RWPE2 (cell line): ENCODE measurements around the gene ACYP1.

ENCODE experiments used
- ATAC-seq: fragments of 200-7000 bp; cut with Tn5 transposase; 3 replicates; pipeline ENCODE4 v1.9.1; 2021; ENCODE audit warnings: low read depth
- DNase-seq: peaks from one replicate; pipeline ENCODE4 v3.0.0-alpha.2; 2020; ENCODE audit warnings: low spot score
- H3K27ac ChIP-seq: fragments of 450-650 bp; 2 replicates; pipeline ENCODE4 v1.5.1; 2017; ENCODE audit warnings: mild to moderate bottlenecking; ENCODE audit not compliant: poor library complexity, severe bottlenecking
- H3K27me3 ChIP-seq: fragments of 250-450 bp; sonication (Bioruptor Pico); 2 replicates; pipeline ENCODE4 v1.5.1; 2021; ENCODE audit warnings: mild to moderate bottlenecking, moderate library complexity; ENCODE audit not compliant: insufficient read depth, poor library complexity, severe bottlenecking
- H3K36me3 ChIP-seq: fragments of 250-450 bp; sonication (Bioruptor Pico); 2 replicates; pipeline ENCODE4 v1.5.1; 2020; ENCODE audit warnings: low read depth, mild to moderate bottlenecking, moderate library complexity
- H3K4me1 ChIP-seq: fragments of 250-450 bp; sonication (Bioruptor Pico); 2 replicates; pipeline ENCODE4 v1.5.1; 2021; ENCODE audit warnings: mild to moderate bottlenecking, moderate library complexity; ENCODE audit not compliant: insufficient read depth, poor library complexity, severe bottlenecking
- H3K4me3 ChIP-seq: fragments of 250-450 bp; sonication (Bioruptor Pico); 2 replicates; pipeline ENCODE4 v1.5.1; 2021; ENCODE audit warnings: mild to moderate bottlenecking, moderate library complexity; ENCODE audit not compliant: severe bottlenecking
- H3K9me3 ChIP-seq: fragments of 250-450 bp; sonication (Bioruptor Pico); 2 replicates; pipeline ENCODE4 v1.5.1; 2021; ENCODE audit warnings: mild to moderate bottlenecking, moderate library complexity; ENCODE audit not compliant: severe bottlenecking
- TF ChIP-seq, protein P1 (sequence below): fragments of 450-650 bp; IDR thresholded peaks from one replicate; pipeline ENCODE4 v1.5.1; 2017; ENCODE audit warnings: mild to moderate bottlenecking, moderate library complexity; ENCODE audit not compliant: poor library complexity, severe bottlenecking

The ACYP1 gene

DNA sequence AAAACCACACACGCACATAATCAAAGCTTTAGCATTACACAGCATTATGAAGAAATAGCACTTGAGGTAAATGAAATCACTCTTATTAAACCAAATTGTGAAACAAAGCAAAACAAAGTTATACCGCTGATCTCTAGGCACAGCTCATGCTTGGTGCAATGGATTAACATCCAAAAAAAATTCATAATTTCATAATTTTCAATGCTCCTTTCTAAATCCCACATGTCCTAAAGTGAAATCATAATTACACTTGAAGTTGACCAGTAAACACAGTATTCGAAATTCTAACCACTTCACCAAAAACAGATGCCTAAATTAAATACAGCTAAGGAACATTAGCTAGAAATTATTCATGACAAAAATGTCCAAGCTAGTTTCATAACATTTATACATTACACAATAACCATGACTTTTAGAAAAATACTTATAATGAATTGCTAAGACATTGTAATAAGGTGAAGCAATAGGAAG, 14.1 kb downstream of the ACYP1 start:
- TF ChIP-seq, protein P1, sequence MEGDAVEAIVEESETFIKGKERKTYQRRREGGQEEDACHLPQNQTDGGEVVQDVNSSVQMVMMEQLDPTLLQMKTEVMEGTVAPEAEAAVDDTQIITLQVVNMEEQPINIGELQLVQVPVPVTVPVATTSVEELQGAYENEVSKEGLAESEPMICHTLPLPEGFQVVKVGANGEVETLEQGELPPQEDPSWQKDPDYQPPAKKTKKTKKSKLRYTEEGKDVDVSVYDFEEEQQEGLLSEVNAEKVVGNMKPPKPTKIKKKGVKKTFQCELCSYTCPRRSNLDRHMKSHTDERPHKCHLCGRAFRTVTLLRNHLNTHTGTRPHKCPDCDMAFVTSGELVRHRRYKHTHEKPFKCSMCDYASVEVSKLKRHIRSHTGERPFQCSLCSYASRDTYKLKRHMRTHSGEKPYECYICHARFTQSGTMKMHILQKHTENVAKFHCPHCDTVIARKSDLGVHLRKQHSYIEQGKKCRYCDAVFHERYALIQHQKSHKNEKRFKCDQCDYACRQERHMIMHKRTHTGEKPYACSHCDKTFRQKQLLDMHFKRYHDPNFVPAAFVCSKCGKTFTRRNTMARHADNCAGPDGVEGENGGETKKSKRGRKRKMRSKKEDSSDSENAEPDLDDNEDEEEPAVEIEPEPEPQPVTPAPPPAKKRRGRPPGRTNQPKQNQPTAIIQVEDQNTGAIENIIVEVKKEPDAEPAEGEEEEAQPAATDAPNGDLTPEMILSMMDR: no peak
- H3K27me3 ChIP-seq: no peaks in the 10 kb centered on the region
- no peaks in the 10 kb centered on the region for H3K9me3 ChIP-seq
- H3K4me3 ChIP-seq: no peak overlapping the region
- H3K36me3 ChIP-seq: peaks cover 37% of the 10 kb centered on the region
- no peak for ATAC-seq
- DNase-seq: no peak
- peaks cover 19% of the 10 kb centered on the region for H3K4me1 ChIP-seq
- no peak overlapping the region for H3K27ac ChIP-seq

DNA sequence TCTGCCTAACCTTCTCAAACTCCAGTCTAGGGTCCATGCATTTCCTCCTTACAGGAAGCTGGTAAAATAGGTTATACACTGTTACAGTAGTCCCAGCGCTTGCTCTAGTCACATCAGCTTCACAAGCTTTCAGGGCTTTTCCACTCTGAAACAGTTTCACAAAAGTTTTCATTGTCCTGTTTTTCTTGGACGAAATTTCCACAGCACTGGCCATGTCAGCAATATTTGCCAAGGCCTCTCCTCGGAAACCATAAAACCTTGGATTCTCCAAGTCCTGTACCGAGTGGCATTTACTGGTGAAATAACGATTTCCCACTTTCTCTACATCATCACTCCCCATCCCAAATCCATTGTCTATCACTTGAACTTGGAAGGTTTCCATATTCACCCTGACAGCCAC, 14.7 kb downstream of the ACYP1 start:
- Histone ChIP-seq H3K4me3 (no peak overlapping the region), H3K27me3 (no peaks in the 10 kb centered on the region), H3K4me1 (peaks cover 20% of the 10 kb centered on the region), H3K36me3 (peaks cover 32% of the 10 kb centered on the region), H3K27ac (no peak overlapping the region), H3K9me3 (no peaks in the 10 kb centered on the region)
- DNase-seq (no peak), ATAC-seq (no peak)
- TF ChIP-seq, protein P1: no peak

DNA sequence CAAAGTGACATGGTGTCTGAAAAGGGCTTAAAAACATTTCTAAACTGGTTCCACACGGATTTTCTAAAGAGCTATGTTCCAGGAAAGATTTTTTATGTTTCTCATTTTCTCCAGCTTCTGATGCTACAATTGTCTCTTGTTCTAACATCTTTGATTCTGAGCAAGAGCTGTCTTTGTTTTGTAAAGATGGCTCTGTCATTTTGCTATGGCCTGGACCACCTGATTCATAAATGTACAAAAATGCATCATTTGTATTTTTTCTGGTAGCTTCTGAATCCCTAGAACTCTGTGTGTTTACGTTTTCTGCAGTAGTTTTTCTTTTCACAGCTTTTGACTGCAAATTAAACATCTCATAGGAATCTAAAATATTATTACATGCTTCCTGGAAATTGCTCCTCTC, 15.7 kb downstream of the ACYP1 start:
- peaks cover 17% of the 10 kb centered on the region for H3K4me1 ChIP-seq
- H3K36me3 ChIP-seq: peaks cover 29% of the 10 kb centered on the region
- no peaks in the 10 kb centered on the region for H3K9me3 ChIP-seq
- no peak for DNase-seq
- no peak overlapping the region for H3K27ac ChIP-seq
- H3K4me3 ChIP-seq: no peak overlapping the region
- TF ChIP-seq, protein P1: no peak
- no peaks in the 10 kb centered on the region for H3K27me3 ChIP-seq
- no peak for ATAC-seq

DNA sequence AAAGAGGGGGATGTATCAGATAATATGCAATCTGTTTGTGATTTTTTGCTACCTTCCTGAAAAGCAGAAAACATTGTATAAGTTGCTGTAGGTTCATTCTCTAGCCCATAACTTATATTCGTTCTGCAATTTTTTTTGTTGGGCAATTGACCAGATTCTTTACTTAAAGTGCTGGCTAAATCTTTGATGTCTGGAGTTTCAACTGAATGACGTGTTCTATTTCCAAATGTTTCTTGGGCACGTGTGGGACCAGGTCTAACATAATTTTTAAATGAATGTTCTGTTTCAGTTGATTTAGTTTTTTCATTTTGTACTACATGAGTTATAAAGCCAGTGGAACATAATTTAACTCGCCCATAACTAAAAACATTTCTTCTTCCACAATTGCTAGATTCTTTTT, 16.3 kb downstream of the ACYP1 start:
- H3K27me3 ChIP-seq: no peaks in the 10 kb centered on the region
- TF ChIP-seq, protein P1: no peak
- H3K27ac ChIP-seq: no peak overlapping the region
- DNase-seq (no peak), ATAC-seq (no peak)
- H3K4me3 ChIP-seq: no peak overlapping the region
- no peaks in the 10 kb centered on the region for H3K9me3 ChIP-seq
- H3K36me3 ChIP-seq: peaks cover 29% of the 10 kb centered on the region
- peaks cover 17% of the 10 kb centered on the region for H3K4me1 ChIP-seq

DNA sequence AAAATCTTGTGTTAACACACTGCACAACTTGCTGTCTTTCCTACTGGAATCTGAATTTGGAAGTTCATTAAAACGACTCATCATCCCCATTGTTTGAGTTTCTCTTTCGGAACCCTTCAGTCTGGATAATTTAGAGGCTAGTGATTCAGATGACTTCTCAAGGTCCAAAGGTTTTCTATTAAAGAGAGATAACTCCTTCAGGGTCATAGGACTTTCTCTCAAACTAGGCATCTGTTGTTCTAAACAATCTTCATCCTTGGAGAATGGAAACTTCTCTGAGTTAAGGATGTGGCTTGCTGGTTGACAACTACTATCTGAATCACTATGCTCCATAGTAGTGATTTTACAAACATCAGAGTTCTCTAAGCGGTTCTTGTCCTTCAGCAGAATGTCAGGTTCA, 16.9 kb downstream of the ACYP1 start:
- H3K27ac ChIP-seq: no peak overlapping the region
- no peaks in the 10 kb centered on the region for H3K9me3 ChIP-seq
- H3K4me1 ChIP-seq: peaks cover 20% of the 10 kb centered on the region
- DNase-seq (no peak), ATAC-seq (no peak)
- H3K27me3 ChIP-seq: no peaks in the 10 kb centered on the region
- H3K36me3 ChIP-seq: peaks cover 28% of the 10 kb centered on the region
- no peak overlapping the region for H3K4me3 ChIP-seq
- TF ChIP-seq, protein P1: no peak
